Measurements from ENCODE around the gene SYNE3.

GRCh38 chr14:95523051-95523814 lies 6.8 kb upstream of the SYNE3 start:
- TF ChIP-seq CTCF (conservative IDR thresholded peaks at IDR 0.05) (no peak), EZH2 (IDR thresholded peaks at IDR 0.05; ENCODE audit: low read depth) (no peak)
